Neural cell (in vitro differentiated cells): Measurements from ENCODE around the gene RNF213. TPM values are rescaled to one million over a fixed set of nuclear protein-coding genes. Genes with fewer than 3 reads are reported as not detected.

Experiments
- H2AFZ ChIP-seq: fragments of 200-600, 300-800 bp; sonication (generic), shearing (Covaris generic); 2 replicates; pipeline ENCODE4 v1.6.0; 2014; ENCODE audit warnings: low read depth, mild to moderate bottlenecking, antibody characterized with exemption, low read length, moderate library complexity
- H3F3A ChIP-seq: fragments of 200-600 bp; shearing (Covaris generic); 2 replicates; pipeline ENCODE4 v1.6.1; 2016; ENCODE audit warnings: mild to moderate bottlenecking, moderate library complexity, mixed read lengths, antibody characterized with exemption, low read length; ENCODE audit not compliant: insufficient read depth, poor library complexity, severe bottlenecking
- H3K27ac ChIP-seq: fragments of 200-600, 300-800 bp; sonication (generic), shearing (Covaris generic); 2 replicates; pipeline ENCODE4 v1.5.1; 2014; ENCODE audit warnings: mild to moderate bottlenecking, low read length, moderate library complexity
- H3K27me3 ChIP-seq: fragments of 300-800, 200-600 bp; sonication (generic), shearing (Covaris generic); 2 replicates; pipeline ENCODE4 v1.6.0; 2014; ENCODE audit warnings: mild to moderate bottlenecking, low read depth, low read length, moderate library complexity; ENCODE audit not compliant: insufficient read depth
- H3K36me3 ChIP-seq: fragments of 300-800, 200-600 bp; sonication (generic), shearing (Covaris generic); 2 replicates; pipeline ENCODE4 v1.5.1; 2014; ENCODE audit warnings: mild to moderate bottlenecking, antibody characterized with exemption, low read length, moderate library complexity; ENCODE audit not compliant: insufficient read depth
- H3K4me2 ChIP-seq: fragments of 300-800, 200-600 bp; sonication (generic), shearing (Covaris generic); 2 replicates; pipeline ENCODE4 v1.6.0; 2014; ENCODE audit warnings: mild to moderate bottlenecking, low read length
- H3K4me3 ChIP-seq: fragments of 300-800, 200-600 bp; sonication (generic), shearing (Covaris generic); 2 replicates; pipeline ENCODE4 v1.5.1; 2014; ENCODE audit warnings: mild to moderate bottlenecking, low read length, moderate library complexity
- H3K79me2 ChIP-seq: fragments of 200-600 bp; shearing (Covaris generic); replicated peaks from 2 replicates; pipeline ENCODE4 v1.6.0; 2014; ENCODE audit warnings: mild to moderate bottlenecking, low read length, moderate library complexity; ENCODE audit not compliant: insufficient read depth
- H3K9ac ChIP-seq: fragments of 300-800, 200-600 bp; sonication (generic), shearing (Covaris generic); 2 replicates; pipeline ENCODE4 v1.6.1; 2016; ENCODE audit warnings: mild to moderate bottlenecking, low read length, mixed read lengths
- H3K9me2 ChIP-seq: fragments of 200-600 bp; shearing (Covaris generic); 2 replicates; pipeline ENCODE4 v1.6.1; 2016; ENCODE audit warnings: mild to moderate bottlenecking, low read length, mixed read lengths; ENCODE audit not compliant: insufficient read depth
- H3K9me3 ChIP-seq: fragments of 200-600, 300-800 bp; sonication (generic), shearing (Covaris generic); 2 replicates; pipeline ENCODE4 v1.6.1; 2016; ENCODE audit warnings: mild to moderate bottlenecking, mixed run types, low read length, moderate library complexity, mixed read lengths
- H4K20me1 ChIP-seq: fragments of 200-600 bp; shearing (Covaris generic); 2 replicates; pipeline ENCODE4 v1.6.1; 2016; ENCODE audit warnings: mild to moderate bottlenecking, mixed run types; ENCODE audit not compliant: insufficient read depth
- CTCF ChIP-seq: fragments of 450-650 bp; IDR thresholded peaks from 2 replicates; pipeline ENCODE4 v1.5.1; 2014; ENCODE audit warnings: antibody characterized with exemption, mild to moderate bottlenecking, moderate library complexity; ENCODE audit not compliant: poor library complexity, severe bottlenecking
- EP300 ChIP-seq: fragments of 450-650 bp; conservative IDR thresholded peaks from 2 replicates; pipeline ENCODE4 v1.6.1; 2014; ENCODE audit warnings: antibody characterized with exemption, mild to moderate bottlenecking, moderate library complexity; ENCODE audit not compliant: poor library complexity, severe bottlenecking
- EZH2 ChIP-seq: fragments of 200-600, 300-800 bp; shearing (Covaris generic), sonication (generic); IDR thresholded peaks from 2 replicates; pipeline ENCODE4 v1.6.1; 2014; ENCODE audit warnings: antibody characterized with exemption, low read length, borderline replicate concordance, mild to moderate bottlenecking; ENCODE audit not compliant: insufficient read depth, poor library complexity, severe bottlenecking
- MXI1 ChIP-seq: fragments of 450-650 bp; conservative IDR thresholded peaks from 2 replicates; pipeline ENCODE4 v1.6.1; 2014; ENCODE audit warnings: antibody characterized with exemption, mild to moderate bottlenecking; ENCODE audit not compliant: poor library complexity, severe bottlenecking
- POLR2AphosphoS5 ChIP-seq: IDR thresholded peaks from 2 replicates; pipeline ENCODE4 v1.6.1; 2012
- RAD21 ChIP-seq: fragments of 450-650 bp; conservative IDR thresholded peaks from 2 replicates; pipeline ENCODE4 v1.6.1; 2014; ENCODE audit warnings: antibody characterized with exemption, mild to moderate bottlenecking, moderate library complexity
- REST ChIP-seq: IDR thresholded peaks from 2 replicates; pipeline ENCODE4 v1.6.1; 2012; ENCODE audit warnings: borderline replicate concordance
- SMC3 ChIP-seq: fragments of 450-650 bp; conservative IDR thresholded peaks from 2 replicates; pipeline ENCODE4 v1.6.1; 2014; ENCODE audit warnings: antibody characterized with exemption, mild to moderate bottlenecking, moderate library complexity; ENCODE audit not compliant: poor library complexity
- TAF1 ChIP-seq: IDR thresholded peaks from 2 replicates; pipeline ENCODE4 v1.6.1; 2012; ENCODE audit warnings: low read depth
- polyA plus RNA-seq: library from polyadenylated mRNA; depleted of rRNA; stranded (reverse); fragments of >200 nt; gene quantifications from 2 replicates; pipeline ENCODE4 v1.2.3, GENCODE V29; 2014

The RNF213 gene
- polyA plus RNA-seq, 1 donor from 2014 or later, result 1.5 TPM

- Histone ChIP-seq H3K4me3 (no peak overlapping the region), H2AFZ (no peak overlapping the region), H3K27me3 (no peaks in the 10 kb centered on the region), H4K20me1 (no peaks in the 10 kb centered on the region), H3K79me2 (no peaks in the 10 kb centered on the region), H3K9me2 (no peaks in the 10 kb centered on the region), H3K36me3 (no peaks in the 10 kb centered on the region), H3K9me3 (no peaks in the 10 kb centered on the region), H3K27ac (no peak overlapping the region), H3F3A (no peaks in the 10 kb centered on the region), H3K9ac (no peak overlapping the region), H3K4me2 (no peak overlapping the region)
- TF ChIP-seq REST (no peak), MXI1 (no peak), CTCF (no peak), RAD21 (no peak), SMC3 (no peak), EP300 (no peak), POLR2AphosphoS5 (no peak)
Measured at GRCh38 chr17:80360396-80360795, 99.7 kb downstream of the RNF213 start.

- H3K9me2 ChIP-seq, result no peaks in the 10 kb centered on the region
- no peak for TF ChIP-seq POLR2AphosphoS5
- no peak for TF ChIP-seq TAF1
- no peak for TF ChIP-seq MXI1
- TF ChIP-seq REST, result no peak
- no peak for TF ChIP-seq SMC3
- no peak for TF ChIP-seq RAD21
- TF ChIP-seq CTCF, result no peak
- TF ChIP-seq EP300, result no peak
- no peak for TF ChIP-seq EZH2
- H3K9me3 ChIP-seq, result no peaks in the 10 kb centered on the region
- H3K36me3 ChIP-seq, result no peaks in the 10 kb centered on the region
- H2AFZ ChIP-seq, result no peak overlapping the region
- H4K20me1 ChIP-seq, result no peaks in the 10 kb centered on the region
- H3K4me2 ChIP-seq, result no peak overlapping the region
- H3K4me3 ChIP-seq, result no peak overlapping the region
- no peaks in the 10 kb centered on the region for H3K79me2 ChIP-seq
- no peaks in the 10 kb centered on the region for H3F3A ChIP-seq
- H3K27me3 ChIP-seq, result no peaks in the 10 kb centered on the region
- no peak overlapping the region for H3K27ac ChIP-seq
- H3K9ac ChIP-seq, result no peak overlapping the region
Measured at GRCh38 chr17:80361495-80362220, 101.0 kb downstream of the RNF213 start.
